ENCODE results near the gene ACADL.

ACADL gene

DNA sequence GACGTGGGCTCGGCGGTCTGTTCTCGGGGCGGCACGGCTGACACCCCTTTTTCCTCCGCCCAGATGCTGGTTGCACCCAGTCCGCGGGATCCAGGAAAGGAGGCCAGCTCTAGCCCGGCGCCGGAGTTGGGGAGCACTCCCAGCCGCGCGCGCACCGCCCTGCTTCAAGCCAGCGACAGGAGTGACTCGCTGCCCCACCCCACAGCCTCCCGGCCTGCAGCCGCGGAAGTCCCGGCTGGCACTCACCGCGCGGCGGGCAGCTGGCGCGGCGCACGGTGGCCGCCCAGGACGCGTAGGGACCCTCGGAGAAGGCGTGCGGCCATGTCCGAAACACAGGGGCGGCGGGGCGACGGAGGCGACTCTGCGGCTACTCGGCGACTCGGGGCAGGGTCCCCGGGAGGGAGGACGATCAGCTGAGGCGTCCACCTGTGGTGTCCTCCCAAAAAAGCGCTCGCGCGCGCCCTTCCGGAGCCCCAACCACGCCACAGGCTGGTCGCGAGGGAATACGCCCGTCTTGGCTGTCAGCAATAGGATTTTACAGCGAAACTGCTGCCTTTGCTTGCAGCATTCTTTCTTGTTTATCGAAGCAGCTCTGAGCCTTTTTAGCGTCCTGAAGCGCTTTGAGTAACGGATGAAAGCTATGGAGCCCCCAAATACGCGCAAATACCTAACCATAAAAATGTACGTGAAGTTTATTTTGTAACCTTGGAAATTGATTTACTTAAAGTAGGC lies at the start of gene ACADL:
Gene ACADL (minus strand): TSS at position 507 of the 732 bp plus-strand sequence. CDS start 184 bp downstream, at position 323.
- DNase-seq: peak; percentile 4 to 90 (median 34)
- intact Hi-C loops (cut with DNase I): no loop called here

DNA sequence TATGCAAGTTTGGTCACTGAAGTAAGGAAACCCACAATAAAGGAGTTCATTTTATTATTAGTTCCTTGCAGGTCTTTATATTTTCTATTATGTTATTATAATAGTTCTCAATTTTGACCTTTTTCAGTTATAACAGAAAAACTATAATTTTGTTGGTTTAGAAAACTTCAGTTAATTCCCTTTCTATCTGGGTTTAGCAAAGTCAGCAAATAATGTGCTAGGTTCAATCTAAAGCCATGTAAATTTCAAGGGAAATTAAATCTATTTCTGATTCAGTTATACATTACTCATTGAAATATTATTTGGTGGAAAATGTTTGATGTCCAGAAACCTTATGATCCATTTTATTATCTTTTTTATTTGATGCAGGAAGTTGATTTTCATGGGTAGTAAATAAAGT lies 46.1 kb upstream of the ACADL start:
- intact Hi-C loops (cut with DNase I): no loop called here
- DNase-seq: no peak

DNA sequence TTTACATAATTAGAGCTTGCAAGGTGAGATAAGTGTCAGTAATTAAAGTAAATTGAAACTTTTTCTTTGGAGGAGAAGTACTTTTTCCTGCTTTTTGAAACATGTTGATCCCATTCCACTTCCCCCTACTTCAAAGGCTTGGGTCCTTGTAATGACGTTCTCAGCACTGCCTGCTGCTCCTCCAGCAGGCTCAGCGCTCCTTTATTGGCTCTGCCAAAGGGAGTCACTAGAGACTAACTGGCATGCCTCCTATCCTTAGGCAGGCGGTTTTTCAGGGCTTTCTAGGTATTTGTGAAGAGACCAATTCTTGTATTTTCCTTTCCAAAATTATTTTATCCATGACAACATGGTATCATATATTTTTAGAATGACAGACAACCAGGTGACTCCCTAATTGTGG lies 43.9 kb upstream of the ACADL start:
- DNase-seq: no peak
- intact Hi-C loops (cut with DNase I): no loop called here

DNA sequence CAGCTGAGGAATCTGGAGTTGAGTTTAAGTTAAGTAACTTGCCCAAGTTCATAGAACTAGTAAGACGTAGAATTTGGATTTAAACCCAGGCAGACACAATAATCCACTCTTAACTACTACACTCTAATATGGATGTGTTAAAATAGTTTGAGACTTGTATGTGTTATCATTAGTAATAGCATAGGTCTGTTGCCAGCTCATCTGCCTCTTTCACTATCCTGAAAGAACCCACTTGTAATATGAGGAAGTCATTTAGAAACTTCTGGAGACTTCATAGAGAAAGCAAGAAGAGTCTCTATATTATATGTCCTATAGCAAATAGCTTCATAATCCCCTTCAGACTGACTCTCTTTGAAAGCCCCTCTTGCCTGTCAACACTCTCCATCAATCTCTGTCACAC lies 43.0 kb upstream of the ACADL start:
- no peak for DNase-seq
- intact Hi-C loops (cut with DNase I): no loop called here

DNA sequence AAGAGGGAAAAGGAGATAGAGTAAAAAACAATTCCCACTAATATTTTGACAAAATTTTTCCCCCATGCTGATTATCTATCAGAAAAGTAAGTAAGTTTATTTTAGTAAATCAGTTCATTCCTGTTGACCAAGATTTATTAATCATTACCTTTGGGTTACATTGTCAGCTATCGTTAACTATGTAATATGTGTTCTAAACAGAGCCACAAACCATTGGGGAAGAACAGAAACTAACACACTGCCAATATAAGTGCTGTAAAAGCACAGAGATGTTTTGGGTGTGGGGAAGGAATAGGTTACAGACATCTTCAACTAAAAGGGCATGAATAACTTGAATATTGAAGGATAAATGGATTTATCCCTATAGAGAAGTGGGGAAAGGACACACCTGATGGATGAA lies 42.5 kb upstream of the ACADL start:
- intact Hi-C loops (cut with DNase I): no loop called here
- DNase-seq: no peak

DNA sequence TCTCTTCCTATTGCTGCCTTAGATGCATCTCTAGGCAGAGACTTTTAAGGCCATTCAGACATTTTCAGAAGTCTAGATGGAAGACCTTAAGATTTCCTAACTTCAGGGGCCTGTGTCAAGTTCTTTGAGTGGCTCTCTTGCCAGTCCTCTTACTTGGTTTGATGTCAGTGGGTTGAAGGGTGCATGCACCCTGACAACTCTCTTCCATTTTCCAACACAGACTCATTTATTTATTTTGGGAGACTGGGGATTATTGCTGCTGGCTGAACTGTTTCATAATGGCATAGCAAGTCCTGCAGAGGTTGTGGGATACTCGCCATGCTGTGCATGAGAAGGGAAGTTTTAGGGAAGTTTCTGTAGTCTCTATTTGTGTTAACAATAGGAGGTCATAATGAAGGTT lies 39.0 kb upstream of the ACADL start:
- intact Hi-C loops (cut with DNase I): no loop called here
- DNase-seq: no peak

DNA sequence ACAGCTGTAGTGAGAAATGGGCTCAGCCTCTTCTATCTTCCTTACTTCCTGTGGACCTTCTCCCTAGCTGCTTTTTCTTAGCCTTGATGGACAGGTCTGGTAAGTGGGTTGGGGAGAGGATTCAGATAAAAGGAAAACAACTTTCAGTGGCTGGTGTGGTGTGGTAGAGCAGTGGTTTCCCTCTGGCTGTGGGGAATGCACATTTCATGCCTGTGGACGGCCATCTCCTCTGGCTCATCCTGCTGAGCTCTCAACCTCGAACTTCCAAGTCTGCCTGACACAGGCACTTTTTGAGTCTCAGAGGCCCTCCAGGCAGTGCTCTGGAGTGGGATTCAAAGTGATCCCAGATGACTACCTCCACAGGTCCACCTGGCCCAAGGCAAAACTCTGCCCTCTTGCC lies 38.6 kb upstream of the ACADL start:
- intact Hi-C loops (cut with DNase I): no loop called here

DNA sequence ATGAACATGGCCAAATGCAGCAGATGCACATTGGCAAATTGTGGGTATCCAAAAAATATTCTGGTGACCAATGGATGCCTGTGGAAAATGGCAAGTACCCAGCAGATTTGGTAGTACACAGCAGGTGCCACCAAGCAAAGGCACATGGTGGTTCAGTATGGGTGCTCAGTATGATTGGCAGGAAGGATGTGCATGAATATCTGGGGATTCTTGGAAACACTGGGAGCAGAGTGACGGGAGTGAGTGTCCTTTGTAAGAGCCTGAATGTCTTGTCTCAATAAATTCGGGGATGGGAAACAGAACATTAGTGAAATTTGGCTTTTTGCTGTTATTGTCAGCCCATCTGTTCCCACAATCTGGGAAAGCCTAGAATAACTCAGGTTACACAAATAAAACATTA lies 36.8 kb upstream of the ACADL start:
- DNase-seq: no peak
- intact Hi-C loops (cut with DNase I): no loop called here

More for the DNA sequence above, 38.6 kb upstream of the ACADL start:
- no peak for DNase-seq

DNA sequence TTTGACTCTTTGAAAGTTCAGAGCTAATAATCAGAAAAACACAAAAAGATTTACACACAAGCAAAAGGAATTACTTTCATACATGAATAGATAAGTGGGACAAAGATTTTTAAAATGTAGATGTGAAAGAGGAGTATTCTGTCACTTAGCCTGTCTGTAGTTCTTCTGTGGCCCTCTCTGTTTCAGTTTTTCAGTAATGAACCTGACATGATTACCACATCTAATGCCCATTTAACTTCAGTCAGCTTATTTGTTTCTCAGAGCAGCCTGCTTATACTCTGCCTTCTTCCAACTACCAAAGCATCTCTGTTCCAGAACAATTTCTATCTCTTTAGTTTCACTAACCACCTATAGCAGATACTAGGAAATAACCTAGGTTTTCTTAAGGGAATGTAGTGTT lies 34.4 kb upstream of the ACADL start:
- no peak for DNase-seq
- intact Hi-C loops (cut with DNase I): no loop called here

DNA sequence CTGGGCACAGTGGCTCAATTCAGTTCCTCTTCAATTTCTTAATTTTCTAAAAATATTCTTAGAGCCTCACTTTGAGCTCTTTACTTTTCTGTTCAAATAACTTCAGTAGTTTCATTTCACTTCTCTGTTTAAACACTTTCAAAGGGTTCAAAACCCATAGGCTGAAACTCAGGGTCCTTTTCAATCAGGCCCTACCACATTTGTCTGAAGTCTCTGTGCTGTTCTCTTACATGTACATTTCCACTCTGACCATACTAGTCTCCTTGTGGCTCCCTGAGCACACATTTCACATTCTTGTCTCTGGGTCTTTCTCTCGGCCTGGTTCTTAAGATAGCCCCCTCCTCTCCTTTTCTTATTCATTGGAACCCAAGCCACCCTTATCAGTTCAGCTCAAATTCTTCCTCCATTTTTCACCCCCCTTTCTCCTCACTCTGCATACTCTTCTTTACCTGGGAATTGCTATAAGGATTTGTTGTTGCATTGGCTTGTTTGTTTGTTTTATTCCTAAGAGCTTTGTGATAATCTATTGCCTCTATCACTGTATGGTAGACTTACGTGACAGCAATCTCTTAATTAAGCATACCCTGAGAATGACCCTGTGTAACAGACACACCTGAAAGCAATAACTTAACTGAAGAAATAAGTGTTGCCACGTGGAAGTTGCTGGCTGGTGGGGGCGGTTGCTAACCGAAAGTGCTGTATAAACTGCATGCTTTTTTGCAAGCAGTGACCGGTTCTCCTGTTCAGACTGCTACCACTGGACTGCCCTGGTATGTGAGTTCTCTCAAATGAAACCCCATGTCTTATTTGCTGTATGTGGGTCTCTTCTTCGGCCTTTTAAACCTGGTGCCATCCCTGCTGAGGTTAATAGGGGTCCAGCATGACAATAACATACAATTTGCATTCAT lies 27.7 kb upstream of the ACADL start:
- intact Hi-C loops (cut with DNase I): no loop called here
- DNase-seq: no peak

DNA sequence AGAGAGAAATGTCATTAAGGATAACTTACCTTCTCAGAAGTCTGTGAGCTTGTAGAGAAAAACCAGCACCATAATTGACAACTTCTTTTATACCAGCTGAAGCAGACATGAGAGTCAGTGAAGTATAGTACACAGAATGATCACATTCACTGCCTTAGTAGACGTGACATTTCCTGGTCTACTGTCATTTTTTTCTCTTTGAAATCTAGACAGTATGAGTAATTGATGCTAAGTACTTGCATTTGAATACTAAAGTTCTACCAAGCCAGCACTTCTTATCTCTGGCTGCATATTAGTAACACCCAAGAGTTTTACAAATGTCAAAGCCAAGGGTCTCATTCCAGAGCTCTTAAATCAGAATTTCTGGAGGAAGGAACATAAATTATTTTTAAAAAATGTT lies 25.4 kb upstream of the ACADL start:
- no peak for DNase-seq
- intact Hi-C loops (cut with DNase I): no loop called here

DNA sequence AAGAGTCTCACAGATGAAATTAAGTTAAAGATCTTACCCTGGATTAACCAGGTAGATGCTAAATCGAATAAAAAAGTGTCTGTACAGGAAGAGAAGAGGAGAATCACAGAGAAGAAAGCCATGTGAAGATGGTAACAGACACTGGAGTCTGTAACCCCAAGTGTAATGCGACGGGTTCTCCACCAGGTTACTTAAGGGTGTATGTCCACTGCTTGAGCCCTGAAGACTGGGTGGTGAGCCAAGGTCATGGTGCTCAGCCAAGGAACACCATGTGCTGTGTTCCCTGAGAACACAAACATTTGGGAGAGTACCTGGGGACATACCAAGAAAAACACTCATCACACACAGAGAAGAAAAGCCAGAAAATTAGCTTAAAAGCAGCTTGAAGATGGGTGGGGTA lies 8.2 kb upstream of the ACADL start:
- intact Hi-C loops (cut with DNase I): no loop called here
- DNase-seq: no peak

DNA sequence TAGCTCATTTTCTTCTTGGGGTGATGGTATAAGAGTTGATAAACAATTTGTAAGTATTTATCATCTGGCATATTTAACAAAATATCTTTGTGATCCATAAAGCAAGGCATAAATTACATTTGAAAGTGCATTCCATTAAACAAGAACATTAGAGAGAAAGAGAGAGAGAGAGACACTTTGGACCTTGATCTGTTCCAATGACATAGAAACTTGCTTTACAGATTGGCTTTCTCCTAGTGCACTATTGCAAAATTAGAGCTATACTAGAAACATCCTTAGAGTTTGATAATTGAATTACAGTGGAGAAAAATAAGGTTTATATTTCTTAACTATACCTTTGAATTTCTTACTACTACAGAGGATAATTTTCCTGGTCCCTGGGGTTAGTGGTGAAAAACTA lies 5.7 kb upstream of the ACADL start:
- intact Hi-C loops (cut with DNase I): no loop called here
- DNase-seq: no peak

DNA sequence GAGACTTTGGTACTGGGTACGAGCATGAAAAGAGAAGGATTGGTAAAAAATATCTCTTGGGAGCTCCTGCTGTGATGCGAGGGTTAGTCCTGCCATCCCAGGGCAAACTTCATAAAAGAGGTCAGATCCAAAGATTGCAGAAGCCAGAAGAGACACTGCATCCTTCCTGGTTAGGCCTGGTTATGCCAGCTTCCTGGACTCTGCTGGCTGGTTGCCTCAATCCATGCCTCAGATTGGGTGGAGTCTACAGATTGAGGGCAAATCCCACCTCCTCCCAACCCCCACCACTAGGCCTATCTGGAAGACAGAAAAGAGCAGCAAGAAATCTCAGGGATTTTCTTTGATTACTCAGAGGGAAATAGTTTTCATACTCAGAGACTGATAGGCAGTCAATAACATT lies 5.3 kb upstream of the ACADL start:
- no peak for DNase-seq
- intact Hi-C loops (cut with DNase I): no loop called here

DNA sequence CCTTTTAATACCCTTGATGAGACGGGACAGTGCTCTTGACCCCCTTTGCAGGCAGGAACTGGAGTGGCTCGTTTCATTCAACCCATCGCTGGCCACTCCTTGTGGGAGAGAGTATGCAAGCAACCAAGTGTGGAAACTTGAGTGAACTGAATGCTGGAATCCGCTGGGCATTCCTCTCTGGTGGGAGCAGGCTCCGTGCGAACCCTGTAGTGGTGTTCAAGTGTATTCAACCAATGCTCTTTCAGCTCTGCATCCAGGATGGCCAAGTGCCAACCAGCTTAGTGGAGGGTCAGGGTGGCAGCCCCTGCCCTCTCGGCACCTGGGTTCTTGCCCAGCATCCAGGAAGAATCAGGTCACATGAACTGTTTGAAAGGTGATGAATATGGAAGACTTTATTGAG lies 3.3 kb upstream of the ACADL start:
- intact Hi-C loops (cut with DNase I): no loop called here
- DNase-seq: peak in 1 of 10 donors; percentile 66

DNA sequence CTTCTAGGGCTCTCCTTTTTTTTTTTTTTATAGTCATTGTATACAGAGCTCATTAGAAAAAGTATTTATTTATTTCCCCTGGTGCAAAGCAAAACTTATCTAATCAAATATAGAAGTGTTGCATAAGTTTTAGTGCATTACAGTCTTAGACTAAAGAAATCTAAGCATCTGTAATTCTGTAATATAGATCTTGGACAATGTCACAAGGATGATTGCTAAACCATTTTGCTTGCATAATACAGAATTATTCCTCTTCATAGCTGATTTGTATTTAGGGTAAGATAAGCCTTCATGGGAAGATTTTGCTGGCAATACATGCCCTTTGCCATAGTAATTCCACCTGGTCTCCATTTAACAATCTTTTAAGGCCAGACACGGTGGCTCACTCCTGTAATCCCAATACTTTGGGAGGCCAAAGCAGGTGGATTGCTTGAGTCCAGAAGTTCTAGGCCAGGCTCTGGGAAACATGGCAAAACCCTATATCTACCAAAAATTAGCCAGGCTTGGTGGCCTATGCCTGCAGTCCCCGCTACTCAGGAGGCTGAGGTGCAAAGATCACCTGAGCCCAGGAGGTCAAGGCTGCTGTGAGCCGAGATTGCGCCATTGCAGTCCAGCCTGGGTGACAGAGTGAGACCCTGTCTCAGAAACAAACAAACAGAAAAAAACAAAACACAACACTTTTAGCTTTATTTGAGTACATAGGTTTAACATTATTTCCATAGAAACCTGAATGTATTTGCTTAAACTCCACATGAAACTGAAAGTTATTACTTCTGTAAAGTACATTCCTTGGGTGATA lies 2.2 kb upstream of the ACADL start:
- intact Hi-C loops (cut with DNase I): no loop called here

DNA sequence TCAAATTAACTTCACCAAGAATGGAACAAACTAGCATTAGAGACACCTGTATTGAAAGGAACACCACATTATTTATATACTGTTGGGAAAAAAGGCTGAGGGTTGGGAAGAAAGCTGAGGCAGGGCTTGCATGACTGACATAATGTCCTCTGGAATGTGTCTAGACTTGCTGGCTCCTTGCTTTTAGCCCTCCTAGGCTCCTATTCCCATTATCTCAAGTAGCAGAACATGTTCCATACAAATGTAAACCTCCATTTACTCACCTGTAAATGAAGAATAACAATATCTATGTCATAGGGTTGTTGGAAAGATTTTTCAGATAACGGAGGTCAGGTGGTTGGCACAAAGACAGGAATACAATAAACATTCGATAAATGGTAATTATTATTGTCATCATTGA lies 976 bp upstream of the ACADL start:
- intact Hi-C loops (cut with DNase I): no loop called here
- no peak for DNase-seq

More for the DNA sequence above, 2.2 kb upstream of the ACADL start:
- DNase-seq: no peak

DNA sequence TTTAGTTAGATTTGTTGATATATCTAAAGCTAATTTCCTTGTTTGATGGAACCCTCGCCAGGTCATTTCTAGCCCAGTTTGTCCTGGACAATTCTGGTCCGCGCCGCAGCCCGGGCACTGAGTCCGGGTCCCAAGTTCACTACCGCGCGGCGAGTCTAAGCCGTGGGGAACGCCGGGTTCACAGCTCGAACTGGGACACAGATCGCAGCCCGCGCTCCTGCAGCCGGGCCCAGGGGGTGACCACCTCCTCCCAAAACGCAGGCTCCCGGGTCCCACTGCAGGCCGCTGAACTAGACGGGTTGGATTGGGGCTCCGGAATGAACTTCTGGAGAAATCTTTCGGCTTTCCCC lies 681 bp downstream of the ACADL start:
- intact Hi-C loops (cut with DNase I): no loop called here
- peak in 4 of 10 donors; percentile 24 to 86 (median 56) for DNase-seq

DNA sequence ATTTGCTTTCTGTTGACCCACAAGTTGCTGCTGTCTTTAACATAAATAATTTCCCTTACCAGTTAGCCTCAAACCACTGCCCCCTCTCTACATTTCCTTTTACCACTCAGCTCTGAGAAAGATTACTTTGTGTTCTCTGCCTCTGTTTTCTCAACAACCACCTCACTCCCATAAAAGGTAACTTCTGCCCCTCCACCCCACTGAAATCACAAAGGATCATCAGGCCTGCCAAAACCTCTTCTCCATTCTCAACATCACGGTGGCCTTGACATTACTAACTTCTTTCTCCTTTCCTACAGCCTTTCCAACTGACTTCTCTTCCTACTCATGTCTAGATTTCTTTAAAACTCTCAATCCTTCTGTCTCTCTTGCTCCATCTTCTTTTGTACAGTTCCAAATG lies 10.1 kb downstream of the ACADL start:
- intact Hi-C loops (cut with DNase I): no loop called here
- DNase-seq: no peak

DNA sequence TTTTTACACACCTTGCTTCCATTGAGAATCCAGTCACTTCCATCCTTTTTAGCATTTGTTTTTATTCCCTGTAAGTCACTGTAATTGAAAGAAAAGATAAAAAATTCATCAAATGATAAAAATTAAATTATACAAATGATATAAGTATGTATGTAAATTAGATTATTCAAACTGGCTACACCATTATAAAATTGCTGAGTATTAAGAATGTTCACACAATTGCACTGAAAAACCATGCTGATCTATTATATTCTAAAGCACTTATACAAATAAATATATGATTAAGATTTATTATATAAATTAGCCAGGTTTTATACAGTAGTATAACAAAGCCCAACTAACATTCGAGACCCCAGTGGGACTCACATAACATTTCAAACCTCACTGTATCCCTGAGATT lies 15.1 kb downstream of the ACADL start:
- intact Hi-C loops (cut with DNase I): no loop called here

DNA sequence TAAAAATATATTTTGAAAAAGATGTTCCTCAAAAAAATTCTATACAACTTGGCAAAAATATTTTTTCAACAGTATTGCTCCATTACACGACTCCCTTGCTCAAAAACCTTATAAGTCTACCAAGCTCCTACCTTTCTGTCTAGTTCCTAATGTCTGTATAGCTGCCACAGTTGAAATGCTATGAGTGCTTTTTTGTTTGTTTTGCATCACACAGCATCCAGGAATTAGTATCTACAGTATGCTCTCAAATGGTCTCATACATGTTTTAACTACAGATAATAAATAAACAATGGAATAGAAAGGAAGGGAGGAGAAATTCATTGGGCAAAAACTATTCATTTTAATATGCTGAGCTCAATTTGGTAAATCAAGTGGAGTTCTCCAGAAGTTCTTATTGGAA lies 17.3 kb downstream of the ACADL start:
- DNase-seq: no peak
- intact Hi-C loops (cut with DNase I): no loop called here

More for the DNA sequence above, 15.1 kb downstream of the ACADL start:
- no peak for DNase-seq

Data from posterior cingulate gyrus (tissue), 11 donors.